Caco-2 (cell line): ENCODE data around the gene APAF1. TPM values are rescaled to one million over a fixed set of nuclear protein-coding genes. Genes with fewer than 3 reads are reported as not detected.

Experiments
- BruUV-seq: library from RNA; stranded (reverse); fragments of 400-500 nt; replicated peaks from 2 replicates; lab custom pipeline; 2021; lab: Mats Ljungman, UMichigan
- CTCF ChIA-PET: fragments of 300-600 bp; sonication (Branson Sonifier 250); formaldehyde crosslinking; loops from one replicate; lab custom pipeline; 2022; ENCODE audit warnings: antibody characterized with exemption; lab: Charles Lee
- POLR2A ChIA-PET: fragments of 300-600 bp; sonication (Branson Sonifier 250); formaldehyde crosslinking; loops from one replicate; lab custom pipeline; 2022; ENCODE audit warnings: antibody characterized with exemption; lab: Charles Lee
- DNase-seq, 2 experiments: peaks; one replicate each; pipeline versions ENCODE4 v3.0.0 to v3.0.0-alpha.2; 2020 to 2022
- H3K27me3 ChIP-seq: replicated peaks from 2 replicates; pipeline ENCODE4 v1.6.0; 2011; ENCODE audit warnings: low read length; ENCODE audit not compliant: control insufficient read depth, insufficient read depth
- H3K36me3 ChIP-seq: 2 replicates; pipeline ENCODE4 v1.5.1; 2011; ENCODE audit warnings: low read length; ENCODE audit not compliant: control insufficient read depth, insufficient read depth
- H3K4me1 ChIP-seq: fragments of 250-450 bp; sonication (Bioruptor Pico); 2 replicates; pipeline ENCODE4 v1.5.1; 2020; ENCODE audit warnings: mild to moderate bottlenecking
- H3K4me3 ChIP-seq: 2 replicates; pipeline ENCODE4 v1.5.1; 2011; ENCODE audit warnings: low read depth, mild to moderate bottlenecking, control low read depth, low read length
- H3K9me3 ChIP-seq: fragments of 250-450 bp; sonication (Bioruptor Pico); 2 replicates; pipeline ENCODE4 v1.5.1; 2020; ENCODE audit warnings: mild to moderate bottlenecking, moderate library complexity
- H3K27ac Mint-ChIP-seq: one replicate; pipeline ENCODE4 v1.8.0; 2022; ENCODE audit warnings: mixed read lengths; ENCODE audit not compliant: unreplicated experiment
- H3K27me3 Mint-ChIP-seq: one replicate; pipeline ENCODE4 v1.8.0; 2022; ENCODE audit warnings: mixed read lengths; ENCODE audit not compliant: insufficient read depth, unreplicated experiment
- H3K36me3 Mint-ChIP-seq: one replicate; pipeline ENCODE4 v1.8.0; 2022; ENCODE audit warnings: mild to moderate bottlenecking, mixed read lengths; ENCODE audit not compliant: insufficient read depth, unreplicated experiment
- H3K4me1 Mint-ChIP-seq: one replicate; pipeline ENCODE4 v1.8.0; 2022; ENCODE audit warnings: low read depth, mixed read lengths; ENCODE audit not compliant: unreplicated experiment
- H3K4me3 Mint-ChIP-seq: one replicate; pipeline ENCODE4 v1.8.0; 2022; ENCODE audit warnings: mild to moderate bottlenecking, moderate library complexity, mixed read lengths; ENCODE audit not compliant: unreplicated experiment
- H3K9me3 Mint-ChIP-seq: one replicate; pipeline ENCODE4 v1.8.0; 2022; ENCODE audit warnings: mixed read lengths; ENCODE audit not compliant: unreplicated experiment
- intact Hi-C: fragments of 100-400 bp; cut with micrococcal nuclease; formaldehyde crosslinking; loops from one replicate; pipeline ENCODE4 v1.10.0; 2022; ENCODE audit not compliant: unreplicated experiment
- total RNA-seq: library from RNA; stranded (reverse); gene quantifications from 2 replicates; pipeline ENCODE4 v1.2.3, GENCODE V29; 2022
- TF ChIP-seq, protein P1 (sequence below), 2 experiments: fragments of 200-600 bp in 1 of 2; IDR thresholded peaks; 1 replicate in 1 of 2; 2 replicates in 1 of 2; pipeline versions ENCODE4 v1.5.1 to v1.8.0; 2011 to 2022; ENCODE audit warnings: antibody characterized with exemption in 1 of 2, control low read depth in 1 of 2, inconsistent platforms in 1 of 2, low read depth in 1 of 2, low read length in 1 of 2, mild to moderate bottlenecking in 1 of 2, moderate library complexity in 1 of 2; ENCODE audit not compliant: insufficient read depth in 1 of 2, severe bottlenecking in 1 of 2, unreplicated experiment in 1 of 2

Gene APAF1
- total RNA-seq, 1 experiment from 2014 or later, result 13.4 TPM

DNA sequence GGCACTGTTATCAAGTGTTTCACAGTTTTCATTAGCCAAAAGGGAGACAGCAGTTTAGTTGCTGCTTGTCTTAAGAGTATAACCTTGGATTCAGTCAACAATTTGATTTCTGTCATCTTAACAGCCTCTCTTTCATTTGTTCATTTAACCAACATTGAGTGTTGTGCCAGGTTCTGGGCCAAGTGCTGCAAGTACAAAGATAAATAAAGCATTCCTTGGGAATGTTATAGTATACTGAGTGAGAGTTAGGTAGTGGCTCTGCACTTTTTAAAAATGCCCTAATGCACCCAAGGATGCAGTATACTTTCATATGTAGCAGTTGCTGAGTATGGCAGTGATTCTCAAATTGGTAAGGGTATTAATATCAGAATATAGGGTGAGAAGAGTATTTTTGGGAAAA, 15.4 kb downstream of the APAF1 start:
- Histone ChIP-seq H3K27me3 (no peaks in the 10 kb centered on the region), H3K4me3 (no peak overlapping the region), H3K9me3 (no peaks in the 10 kb centered on the region), H3K4me1 (0 out of 2 replicates have a peak, but pooled peaks cover 5% of the 10 kb centered on the region), H3K36me3 (no peaks in the 10 kb centered on the region)
- BruUV-seq, result no TSS peak
- H3K9me3 Mint-ChIP-seq, result no peaks in the 10 kb centered on the region
- DNase-seq, result no peak
- intact Hi-C loops, result no loop called here
- TF ChIP-seq, protein P1, sequence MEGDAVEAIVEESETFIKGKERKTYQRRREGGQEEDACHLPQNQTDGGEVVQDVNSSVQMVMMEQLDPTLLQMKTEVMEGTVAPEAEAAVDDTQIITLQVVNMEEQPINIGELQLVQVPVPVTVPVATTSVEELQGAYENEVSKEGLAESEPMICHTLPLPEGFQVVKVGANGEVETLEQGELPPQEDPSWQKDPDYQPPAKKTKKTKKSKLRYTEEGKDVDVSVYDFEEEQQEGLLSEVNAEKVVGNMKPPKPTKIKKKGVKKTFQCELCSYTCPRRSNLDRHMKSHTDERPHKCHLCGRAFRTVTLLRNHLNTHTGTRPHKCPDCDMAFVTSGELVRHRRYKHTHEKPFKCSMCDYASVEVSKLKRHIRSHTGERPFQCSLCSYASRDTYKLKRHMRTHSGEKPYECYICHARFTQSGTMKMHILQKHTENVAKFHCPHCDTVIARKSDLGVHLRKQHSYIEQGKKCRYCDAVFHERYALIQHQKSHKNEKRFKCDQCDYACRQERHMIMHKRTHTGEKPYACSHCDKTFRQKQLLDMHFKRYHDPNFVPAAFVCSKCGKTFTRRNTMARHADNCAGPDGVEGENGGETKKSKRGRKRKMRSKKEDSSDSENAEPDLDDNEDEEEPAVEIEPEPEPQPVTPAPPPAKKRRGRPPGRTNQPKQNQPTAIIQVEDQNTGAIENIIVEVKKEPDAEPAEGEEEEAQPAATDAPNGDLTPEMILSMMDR (IDR thresholded peaks at IDR 0.05; ENCODE audit: insufficient read depth in 1 of 2, low read depth in 1 of 2, low read length in 1 of 2, severe bottlenecking in 1 of 2, unreplicated experiment in 1 of 2), result no peak
- H3K4me1 Mint-ChIP-seq, result peaks cover 7% of the 10 kb centered on the region
- ChIA-PET CTCF (no interaction called here), POLR2A (no interaction called here)
- H3K36me3 Mint-ChIP-seq, result no peaks in the 10 kb centered on the region
- no peak overlapping the region for H3K27ac Mint-ChIP-seq
- H3K4me3 Mint-ChIP-seq, result no peak overlapping the region
- no peaks in the 10 kb centered on the region for H3K27me3 Mint-ChIP-seq

DNA sequence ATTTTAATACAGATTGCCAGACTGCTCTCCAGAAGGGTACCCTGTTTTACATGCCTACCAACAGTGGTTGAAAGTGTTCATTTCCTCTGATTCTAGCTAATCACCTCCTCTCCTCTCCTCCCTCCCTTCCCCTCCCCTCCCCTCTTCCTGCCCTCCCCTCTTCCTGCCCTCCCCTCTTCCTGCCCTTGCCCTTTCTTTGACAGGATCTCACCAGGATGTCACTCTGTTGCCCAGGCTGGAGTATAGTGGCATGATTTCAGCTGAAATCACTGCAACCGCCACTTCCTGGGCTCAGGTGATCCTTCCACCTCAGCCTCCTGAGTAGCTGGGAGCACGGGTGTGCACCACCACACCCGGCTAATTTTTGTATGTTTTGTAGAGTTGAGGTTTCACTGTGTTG, 24.7 kb downstream of the APAF1 start:
- no peaks in the 10 kb centered on the region for H3K9me3 Mint-ChIP-seq
- intact Hi-C loops, result no loop called here
- no peak overlapping the region for H3K27ac Mint-ChIP-seq
- H3K36me3 Mint-ChIP-seq, result peaks cover 11% of the 10 kb centered on the region
- BruUV-seq, result no TSS peak
- no peak overlapping the region for H3K4me3 Mint-ChIP-seq
- TF ChIP-seq, protein P1 (IDR thresholded peaks at IDR 0.05; ENCODE audit: insufficient read depth in 1 of 2, low read depth in 1 of 2, low read length in 1 of 2, severe bottlenecking in 1 of 2, unreplicated experiment in 1 of 2), result no peak
- ChIA-PET CTCF (no interaction called here), POLR2A (no interaction called here)
- H3K9me3 ChIP-seq, result no peaks in the 10 kb centered on the region
- H3K4me3 ChIP-seq, result no peak overlapping the region
- no peaks in the 10 kb centered on the region for H3K4me1 ChIP-seq
- DNase-seq, result no peak
- H3K27me3 Mint-ChIP-seq, result no peaks in the 10 kb centered on the region
- H3K27me3 ChIP-seq, result no peaks in the 10 kb centered on the region
- peaks cover 2% of the 10 kb centered on the region for H3K36me3 ChIP-seq
- no peaks in the 10 kb centered on the region for H3K4me1 Mint-ChIP-seq

DNA sequence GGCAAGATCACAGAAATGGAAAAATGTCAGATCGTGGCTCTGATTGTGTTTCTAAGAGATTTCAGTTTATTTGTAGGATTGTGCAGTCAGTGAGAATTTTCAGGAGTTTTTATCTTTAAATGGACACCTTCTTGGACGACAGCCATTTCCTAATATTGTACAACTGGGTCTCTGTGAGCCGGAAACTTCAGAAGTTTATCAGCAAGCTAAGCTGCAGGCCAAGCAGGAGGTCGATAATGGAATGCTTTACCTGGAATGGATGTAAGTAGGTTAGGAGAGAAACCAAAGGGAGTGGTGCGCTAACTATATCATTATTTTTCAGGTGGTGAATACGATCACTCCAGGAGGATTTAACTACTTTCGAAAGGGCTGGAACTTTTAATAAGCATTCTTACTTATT, 26.4 kb downstream of the APAF1 start:
- Histone ChIP-seq H3K4me3 (no peak overlapping the region), H3K27me3 (no peaks in the 10 kb centered on the region), H3K4me1 (no peaks in the 10 kb centered on the region), H3K9me3 (no peaks in the 10 kb centered on the region), H3K36me3 (no peaks in the 10 kb centered on the region)
- H3K27ac Mint-ChIP-seq, result no peak overlapping the region
- H3K27me3 Mint-ChIP-seq, result no peaks in the 10 kb centered on the region
- CTCF ChIA-PET, result no interaction called here
- H3K4me1 Mint-ChIP-seq, result no peaks in the 10 kb centered on the region
- TF ChIP-seq, protein P1 (IDR thresholded peaks at IDR 0.05; ENCODE audit: insufficient read depth in 1 of 2, low read depth in 1 of 2, low read length in 1 of 2, severe bottlenecking in 1 of 2, unreplicated experiment in 1 of 2), result no peak
- POLR2A ChIA-PET, result no interaction called here
- DNase-seq, result no peak
- no peak overlapping the region for H3K4me3 Mint-ChIP-seq
- H3K9me3 Mint-ChIP-seq, result no peaks in the 10 kb centered on the region
- peaks cover 13% of the 10 kb centered on the region for H3K36me3 Mint-ChIP-seq
- no TSS peak for BruUV-seq
- intact Hi-C loops, result no loop called here
